GM23338 (cell line): ENCODE measurements around the gene SH3TC1.

Source experiments
- CREB1 ChIP-seq: fragments of 250-450 bp; sonication (Bioruptor Pico); IDR thresholded peaks from 2 replicates; pipeline ENCODE4 v1.5.0; 2020; ENCODE audit warnings: low read depth, mild to moderate bottlenecking, moderate library complexity
- EZH2 ChIP-seq: fragments of 200-600 bp; sonication (generic); IDR thresholded peaks from one replicate; pipeline ENCODE4 v1.8.0; 2017; ENCODE audit warnings: antibody characterized with exemption, mild to moderate bottlenecking, low read depth; ENCODE audit not compliant: unreplicated experiment
- EZH2phosphoT487 ChIP-seq: fragments of 200-600 bp; sonication (generic); IDR thresholded peaks from one replicate; pipeline ENCODE4 v1.8.1; 2018; ENCODE audit warnings: antibody characterized with exemption; ENCODE audit not compliant: unreplicated experiment
- NANOG ChIP-seq: IDR thresholded peaks from 2 replicates; pipeline ENCODE4 v1.6.1; 2016; ENCODE audit warnings: antibody characterized with exemption, borderline replicate concordance
- POLR2AphosphoS5 ChIP-seq: IDR thresholded peaks from 2 replicates; pipeline ENCODE4 v1.6.1; 2016; ENCODE audit warnings: antibody characterized with exemption, low read depth
- STAT1 ChIP-seq: IDR thresholded peaks from one replicate; pipeline ENCODE4 v1.6.1; 2016; ENCODE audit warnings: antibody characterized with exemption; ENCODE audit not compliant: unreplicated experiment
- TF ChIP-seq, protein P1 (sequence below), 2 experiments: fragments of 200-600 bp in 1 of 2; sonication (generic) in 1 of 2; conservative IDR thresholded peaks; 2 replicates each; pipeline versions ENCODE4 v1.5.1 to v1.6.1; 2016 to 2017; ENCODE audit warnings: antibody characterized with exemption in 2 of 2, low read depth in 2 of 2, mild to moderate bottlenecking in 2 of 2, moderate library complexity in 1 of 2
- TF ChIP-seq, protein P2 (sequence below): IDR thresholded peaks from one replicate; pipeline ENCODE4 v1.6.1; 2018; ENCODE audit warnings: antibody characterized with exemption; ENCODE audit not compliant: unreplicated experiment
- TF ChIP-seq, protein P3 (sequence below): fragments of 250-450 bp; sonication (Bioruptor Pico); IDR thresholded peaks from 2 replicates; pipeline ENCODE4 v1.5.0; 2020; ENCODE audit warnings: mild to moderate bottlenecking, moderate library complexity

DNA sequence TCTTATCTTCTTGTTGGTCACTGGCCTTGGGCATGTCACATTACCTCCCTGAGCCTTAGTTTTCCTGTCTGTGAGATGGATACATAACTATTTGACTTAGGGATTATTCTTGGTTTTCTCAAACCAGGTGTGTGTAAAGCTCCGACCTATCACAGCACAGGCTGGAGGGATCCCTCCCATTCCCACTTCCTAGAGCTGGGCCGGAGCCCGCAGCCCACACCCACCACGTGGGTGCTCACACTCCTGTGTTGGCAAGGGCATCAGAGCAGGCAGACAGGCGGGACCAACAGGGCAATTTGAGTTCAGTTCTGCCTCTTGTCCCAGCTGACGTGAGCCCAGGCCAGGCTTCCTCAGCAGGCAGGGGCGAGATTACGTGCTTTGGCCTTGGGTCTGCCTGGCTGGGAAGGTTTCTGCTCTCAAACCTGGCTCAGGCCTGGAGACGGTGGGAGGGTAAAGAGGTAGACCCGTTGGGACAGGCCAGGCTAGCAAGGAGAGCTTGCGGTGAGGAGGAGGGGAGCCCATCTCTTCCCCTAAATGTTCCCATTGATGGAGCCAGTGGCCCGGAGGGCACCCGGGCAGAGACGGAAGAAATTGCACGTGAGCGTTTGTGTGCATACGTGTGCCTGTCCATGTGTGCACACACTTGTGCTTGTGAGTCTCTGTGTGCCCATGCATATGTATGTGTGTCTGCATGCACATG lies 734 bp upstream of the SH3TC1 start:
- TF ChIP-seq, protein P1, sequence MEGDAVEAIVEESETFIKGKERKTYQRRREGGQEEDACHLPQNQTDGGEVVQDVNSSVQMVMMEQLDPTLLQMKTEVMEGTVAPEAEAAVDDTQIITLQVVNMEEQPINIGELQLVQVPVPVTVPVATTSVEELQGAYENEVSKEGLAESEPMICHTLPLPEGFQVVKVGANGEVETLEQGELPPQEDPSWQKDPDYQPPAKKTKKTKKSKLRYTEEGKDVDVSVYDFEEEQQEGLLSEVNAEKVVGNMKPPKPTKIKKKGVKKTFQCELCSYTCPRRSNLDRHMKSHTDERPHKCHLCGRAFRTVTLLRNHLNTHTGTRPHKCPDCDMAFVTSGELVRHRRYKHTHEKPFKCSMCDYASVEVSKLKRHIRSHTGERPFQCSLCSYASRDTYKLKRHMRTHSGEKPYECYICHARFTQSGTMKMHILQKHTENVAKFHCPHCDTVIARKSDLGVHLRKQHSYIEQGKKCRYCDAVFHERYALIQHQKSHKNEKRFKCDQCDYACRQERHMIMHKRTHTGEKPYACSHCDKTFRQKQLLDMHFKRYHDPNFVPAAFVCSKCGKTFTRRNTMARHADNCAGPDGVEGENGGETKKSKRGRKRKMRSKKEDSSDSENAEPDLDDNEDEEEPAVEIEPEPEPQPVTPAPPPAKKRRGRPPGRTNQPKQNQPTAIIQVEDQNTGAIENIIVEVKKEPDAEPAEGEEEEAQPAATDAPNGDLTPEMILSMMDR (conservative IDR thresholded peaks at IDR 0.05; ENCODE audit: low read depth in 2 of 2) = no peak
- no peak for TF ChIP-seq POLR2AphosphoS5
- no peak for TF ChIP-seq EZH2phosphoT487
- TF ChIP-seq EZH2 = no peak
- TF ChIP-seq, protein P2, sequence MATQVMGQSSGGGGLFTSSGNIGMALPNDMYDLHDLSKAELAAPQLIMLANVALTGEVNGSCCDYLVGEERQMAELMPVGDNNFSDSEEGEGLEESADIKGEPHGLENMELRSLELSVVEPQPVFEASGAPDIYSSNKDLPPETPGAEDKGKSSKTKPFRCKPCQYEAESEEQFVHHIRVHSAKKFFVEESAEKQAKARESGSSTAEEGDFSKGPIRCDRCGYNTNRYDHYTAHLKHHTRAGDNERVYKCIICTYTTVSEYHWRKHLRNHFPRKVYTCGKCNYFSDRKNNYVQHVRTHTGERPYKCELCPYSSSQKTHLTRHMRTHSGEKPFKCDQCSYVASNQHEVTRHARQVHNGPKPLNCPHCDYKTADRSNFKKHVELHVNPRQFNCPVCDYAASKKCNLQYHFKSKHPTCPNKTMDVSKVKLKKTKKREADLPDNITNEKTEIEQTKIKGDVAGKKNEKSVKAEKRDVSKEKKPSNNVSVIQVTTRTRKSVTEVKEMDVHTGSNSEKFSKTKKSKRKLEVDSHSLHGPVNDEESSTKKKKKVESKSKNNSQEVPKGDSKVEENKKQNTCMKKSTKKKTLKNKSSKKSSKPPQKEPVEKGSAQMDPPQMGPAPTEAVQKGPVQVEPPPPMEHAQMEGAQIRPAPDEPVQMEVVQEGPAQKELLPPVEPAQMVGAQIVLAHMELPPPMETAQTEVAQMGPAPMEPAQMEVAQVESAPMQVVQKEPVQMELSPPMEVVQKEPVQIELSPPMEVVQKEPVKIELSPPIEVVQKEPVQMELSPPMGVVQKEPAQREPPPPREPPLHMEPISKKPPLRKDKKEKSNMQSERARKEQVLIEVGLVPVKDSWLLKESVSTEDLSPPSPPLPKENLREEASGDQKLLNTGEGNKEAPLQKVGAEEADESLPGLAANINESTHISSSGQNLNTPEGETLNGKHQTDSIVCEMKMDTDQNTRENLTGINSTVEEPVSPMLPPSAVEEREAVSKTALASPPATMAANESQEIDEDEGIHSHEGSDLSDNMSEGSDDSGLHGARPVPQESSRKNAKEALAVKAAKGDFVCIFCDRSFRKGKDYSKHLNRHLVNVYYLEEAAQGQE = no peak
- TF ChIP-seq STAT1 = no peak
- TF ChIP-seq, protein P3, sequence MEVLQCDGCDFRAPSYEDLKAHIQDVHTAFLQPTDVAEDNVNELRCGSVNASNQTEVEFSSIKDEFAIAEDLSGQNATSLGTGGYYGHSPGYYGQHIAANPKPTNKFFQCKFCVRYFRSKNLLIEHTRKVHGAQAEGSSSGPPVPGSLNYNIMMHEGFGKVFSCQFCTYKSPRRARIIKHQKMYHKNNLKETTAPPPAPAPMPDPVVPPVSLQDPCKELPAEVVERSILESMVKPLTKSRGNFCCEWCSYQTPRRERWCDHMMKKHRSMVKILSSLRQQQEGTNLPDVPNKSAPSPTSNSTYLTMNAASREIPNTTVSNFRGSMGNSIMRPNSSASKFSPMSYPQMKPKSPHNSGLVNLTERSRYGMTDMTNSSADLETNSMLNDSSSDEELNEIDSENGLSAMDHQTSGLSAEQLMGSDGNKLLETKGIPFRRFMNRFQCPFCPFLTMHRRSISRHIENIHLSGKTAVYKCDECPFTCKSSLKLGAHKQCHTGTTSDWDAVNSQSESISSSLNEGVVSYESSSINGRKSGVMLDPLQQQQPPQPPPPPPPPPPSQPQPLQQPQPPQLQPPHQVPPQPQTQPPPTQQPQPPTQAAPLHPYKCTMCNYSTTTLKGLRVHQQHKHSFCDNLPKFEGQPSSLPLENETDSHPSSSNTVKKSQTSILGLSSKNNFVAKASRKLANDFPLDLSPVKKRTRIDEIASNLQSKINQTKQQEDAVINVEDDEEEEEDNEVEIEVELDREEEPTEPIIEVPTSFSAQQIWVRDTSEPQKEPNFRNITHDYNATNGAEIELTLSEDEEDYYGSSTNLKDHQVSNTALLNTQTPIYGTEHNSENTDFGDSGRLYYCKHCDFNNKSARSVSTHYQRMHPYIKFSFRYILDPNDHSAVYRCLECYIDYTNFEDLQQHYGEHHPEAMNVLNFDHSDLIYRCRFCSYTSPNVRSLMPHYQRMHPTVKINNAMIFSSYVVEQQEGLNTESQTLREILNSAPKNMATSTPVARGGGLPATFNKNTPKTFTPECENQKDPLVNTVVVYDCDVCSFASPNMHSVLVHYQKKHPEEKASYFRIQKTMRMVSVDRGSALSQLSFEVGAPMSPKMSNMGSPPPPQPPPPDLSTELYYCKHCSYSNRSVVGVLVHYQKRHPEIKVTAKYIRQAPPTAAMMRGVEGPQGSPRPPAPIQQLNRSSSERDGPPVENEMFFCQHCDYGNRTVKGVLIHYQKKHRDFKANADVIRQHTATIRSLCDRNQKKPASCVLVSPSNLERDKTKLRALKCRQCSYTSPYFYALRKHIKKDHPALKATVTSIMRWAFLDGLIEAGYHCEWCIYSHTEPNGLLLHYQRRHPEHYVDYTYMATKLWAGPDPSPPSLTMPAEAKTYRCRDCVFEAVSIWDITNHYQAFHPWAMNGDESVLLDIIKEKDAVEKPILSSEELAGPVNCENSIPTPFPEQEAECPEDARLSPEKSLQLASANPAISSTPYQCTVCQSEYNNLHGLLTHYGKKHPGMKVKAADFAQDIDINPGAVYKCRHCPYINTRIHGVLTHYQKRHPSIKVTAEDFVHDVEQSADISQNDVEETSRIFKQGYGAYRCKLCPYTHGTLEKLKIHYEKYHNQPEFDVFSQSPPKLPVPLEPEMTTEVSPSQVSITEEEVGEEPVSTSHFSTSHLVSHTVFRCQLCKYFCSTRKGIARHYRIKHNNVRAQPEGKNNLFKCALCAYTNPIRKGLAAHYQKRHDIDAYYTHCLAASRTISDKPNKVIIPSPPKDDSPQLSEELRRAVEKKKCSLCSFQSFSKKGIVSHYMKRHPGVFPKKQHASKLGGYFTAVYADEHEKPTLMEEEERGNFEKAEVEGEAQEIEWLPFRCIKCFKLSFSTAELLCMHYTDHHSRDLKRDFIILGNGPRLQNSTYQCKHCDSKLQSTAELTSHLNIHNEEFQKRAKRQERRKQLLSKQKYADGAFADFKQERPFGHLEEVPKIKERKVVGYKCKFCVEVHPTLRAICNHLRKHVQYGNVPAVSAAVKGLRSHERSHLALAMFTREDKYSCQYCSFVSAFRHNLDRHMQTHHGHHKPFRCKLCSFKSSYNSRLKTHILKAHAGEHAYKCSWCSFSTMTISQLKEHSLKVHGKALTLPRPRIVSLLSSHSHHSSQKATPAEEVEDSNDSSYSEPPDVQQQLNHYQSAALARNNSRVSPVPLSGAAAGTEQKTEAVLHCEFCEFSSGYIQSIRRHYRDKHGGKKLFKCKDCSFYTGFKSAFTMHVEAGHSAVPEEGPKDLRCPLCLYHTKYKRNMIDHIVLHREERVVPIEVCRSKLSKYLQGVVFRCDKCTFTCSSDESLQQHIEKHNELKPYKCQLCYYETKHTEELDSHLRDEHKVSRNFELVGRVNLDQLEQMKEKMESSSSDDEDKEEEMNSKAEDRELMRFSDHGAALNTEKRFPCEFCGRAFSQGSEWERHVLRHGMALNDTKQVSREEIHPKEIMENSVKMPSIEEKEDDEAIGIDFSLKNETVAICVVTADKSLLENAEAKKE (CRISPR knock-in tag) = no peak
- TF ChIP-seq NANOG = no peak
- no peak for TF ChIP-seq CREB1 (CRISPR knock-in tag)
